Measurements from ENCODE around the gene TTC21A.

DNA sequence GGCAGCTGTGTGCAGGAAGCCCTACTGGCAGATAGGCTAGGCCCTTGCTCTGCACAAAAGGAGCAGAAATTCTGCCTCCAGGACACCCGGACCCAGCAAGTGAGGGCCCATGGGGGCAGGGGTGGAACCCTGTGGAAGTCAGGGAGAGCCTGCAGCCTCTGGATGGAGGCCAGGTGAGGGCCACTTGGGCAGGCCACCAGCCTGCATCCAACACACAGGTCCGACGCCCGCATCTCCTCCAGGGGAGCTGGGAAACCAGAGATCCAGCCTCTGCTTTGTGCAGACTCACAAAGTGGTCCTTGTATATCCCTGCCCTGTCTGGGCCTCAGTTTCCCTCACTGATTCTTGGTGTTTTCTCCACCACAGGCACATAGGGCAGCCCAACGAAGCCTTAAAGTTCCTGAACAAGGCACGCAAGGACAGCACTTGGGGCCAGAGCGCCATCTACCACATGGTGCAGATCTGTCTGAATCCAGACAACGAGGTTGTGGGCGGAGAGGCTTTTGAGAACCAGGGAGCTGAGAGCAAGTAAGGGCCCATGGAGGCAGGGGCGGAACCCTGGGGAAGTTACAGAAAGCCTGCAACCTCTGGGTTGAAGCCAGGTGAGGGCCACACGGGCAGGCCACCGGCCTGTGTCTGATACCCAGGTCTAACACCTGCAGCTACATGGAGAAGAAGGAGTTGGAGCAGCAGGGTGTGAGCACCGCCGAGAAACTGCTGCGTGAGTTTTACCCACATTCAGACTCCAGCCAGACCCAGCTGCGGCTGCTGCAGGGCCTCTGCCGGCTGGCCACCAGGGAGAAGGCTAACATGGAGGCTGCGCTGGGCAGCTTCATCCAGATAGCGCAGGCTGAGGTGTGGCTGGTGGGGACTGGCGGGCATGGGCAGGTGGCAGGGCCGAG is 29.3 kb downstream of the TTC21A start:
- no peak for TF ChIP-seq CTCF (conservative IDR thresholded peaks at IDR 0.05; ENCODE audit: low read depth, low read length)
- TF ChIP-seq EZH2 (IDR thresholded peaks at IDR 0.05; ENCODE audit: low read length, unreplicated experiment), result no peak
- TF ChIP-seq EZH2phosphoT487 (IDR thresholded peaks at IDR 0.05; ENCODE audit: borderline replicate concordance, low read length), result no peak
